GM21825 (cell line): Measurements from ENCODE around the gene SULT1C2.

Source experiments
- ATAC-seq: cut with Tn5 transposase; IDR thresholded peaks from one replicate; pipeline ENCODE4 v1.9.1; 2021; ENCODE audit warnings: mild to moderate bottlenecking, moderate library complexity; ENCODE audit not compliant: unreplicated experiment

Gene SULT1C2

DNA sequence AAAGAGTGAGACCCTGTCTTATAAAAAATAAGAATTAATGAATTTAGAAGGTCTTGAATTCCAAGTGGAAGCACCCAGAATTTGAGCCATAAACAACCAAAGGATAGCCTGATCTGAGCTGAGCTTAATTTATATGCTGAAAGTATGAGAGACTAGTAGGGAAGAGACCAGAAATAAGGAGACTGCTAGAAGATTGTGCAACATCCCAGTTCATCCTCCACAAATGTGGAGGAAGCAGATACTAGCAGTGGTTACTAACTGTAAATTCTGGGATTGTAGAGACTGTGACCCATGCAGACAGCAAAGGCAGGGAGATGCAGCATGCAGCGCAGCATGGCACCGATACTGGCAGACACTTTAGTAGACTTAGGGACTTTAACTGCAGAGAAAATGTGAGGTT is 1.5 kb upstream of the SULT1C2 start:
- no peak for ATAC-seq

- no peak for ATAC-seq
Measured at GRCh38 chr2:108293850-108294249, 5.2 kb downstream of the SULT1C2 start.

GRCh38 chr2:108297436-108298141 is 8.9 kb downstream of the SULT1C2 start:
- no peak for ATAC-seq

- ATAC-seq: no peak
Measured at GRCh38 chr2:108301558-108301957, 12.9 kb downstream of the SULT1C2 start.

DNA sequence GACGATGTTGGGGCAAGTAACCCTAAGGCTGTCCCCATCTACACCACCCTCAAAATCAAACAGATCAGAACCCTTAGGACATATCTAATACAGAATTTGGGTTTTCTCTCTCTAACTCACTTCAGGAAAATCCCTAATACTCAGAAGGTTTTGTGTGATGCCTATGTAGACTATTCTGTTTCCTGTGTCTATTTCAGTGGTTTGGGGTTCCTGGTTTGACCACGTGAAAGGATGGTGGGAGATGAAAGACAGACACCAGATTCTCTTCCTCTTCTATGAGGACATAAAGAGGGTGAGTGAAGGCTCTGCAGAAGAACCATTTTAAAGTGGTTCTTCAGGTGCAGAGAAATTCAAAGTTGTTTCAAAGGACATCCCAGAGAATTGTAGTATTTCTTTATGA is 16.3 kb downstream of the SULT1C2 start:
- no peak for ATAC-seq

DNA sequence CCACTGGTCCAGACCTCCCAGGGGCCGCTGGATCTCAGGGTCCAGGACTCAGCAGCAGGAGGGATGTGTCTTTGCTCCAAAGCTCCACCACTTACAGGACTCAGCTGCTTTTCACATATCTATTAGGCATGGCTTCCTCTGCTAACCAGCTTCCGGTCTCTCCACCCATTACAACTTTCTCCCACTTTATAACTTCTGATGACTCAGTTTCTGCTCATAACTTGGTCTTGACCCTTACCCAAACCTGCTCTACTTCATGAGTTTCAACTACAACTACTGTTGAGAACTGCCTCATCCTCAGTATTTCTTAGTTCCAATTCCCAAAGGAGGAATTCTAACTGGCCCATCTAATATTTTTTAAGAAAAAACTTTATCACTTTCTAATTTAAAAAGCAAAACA is 17.2 kb downstream of the SULT1C2 start:
- ATAC-seq: no peak

GRCh38 chr2:108309903-108310302 is 21.2 kb downstream of the SULT1C2 start:
- no peak for ATAC-seq

GRCh38 chr2:108314586-108315296 is 26.0 kb downstream of the SULT1C2 start:
- ATAC-seq: no peak

DNA sequence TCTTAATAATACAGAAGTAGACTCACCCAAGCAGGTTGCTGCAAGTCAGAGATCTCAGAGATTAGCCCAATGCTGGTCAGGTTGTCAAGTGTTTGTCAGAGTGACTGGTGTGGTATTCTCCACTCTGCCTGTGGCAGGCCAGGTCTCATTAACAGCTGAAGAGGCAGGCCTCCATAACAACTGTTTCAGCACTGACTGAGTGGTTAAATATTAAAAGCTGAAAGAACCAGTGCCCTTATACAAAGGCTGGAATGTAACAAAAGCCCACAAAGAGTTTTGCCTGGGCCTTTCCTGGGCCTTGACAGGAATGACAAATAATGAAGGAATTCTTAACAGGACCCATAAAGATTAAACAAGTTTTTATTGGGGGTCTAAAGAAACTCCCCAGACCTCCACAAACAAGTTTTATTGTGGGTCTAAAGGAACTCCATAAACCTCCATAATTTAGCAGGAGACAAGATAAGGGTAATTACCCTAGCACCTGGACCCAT is 26.8 kb downstream of the SULT1C2 start:
- ATAC-seq: no peak

DNA sequence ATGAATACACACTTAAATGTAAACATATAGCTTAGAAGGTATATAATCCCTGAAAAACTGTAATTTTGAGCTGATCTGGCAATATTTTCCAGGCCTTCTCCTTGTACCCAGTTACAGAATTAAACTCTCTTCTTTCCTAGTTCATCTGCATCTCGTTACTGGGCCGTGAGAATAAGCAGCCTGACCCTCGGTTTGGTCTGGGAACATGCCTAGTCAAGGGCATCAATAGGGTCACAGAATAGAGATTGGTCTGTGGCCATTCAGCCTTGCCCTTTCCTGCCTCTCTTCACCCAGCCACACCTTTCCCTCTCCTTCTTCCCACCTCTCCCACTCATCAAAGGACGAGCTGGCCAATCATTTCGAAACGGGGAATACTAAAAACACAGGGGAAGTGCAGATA is 27.3 kb downstream of the SULT1C2 start:
- ATAC-seq: no peak

DNA sequence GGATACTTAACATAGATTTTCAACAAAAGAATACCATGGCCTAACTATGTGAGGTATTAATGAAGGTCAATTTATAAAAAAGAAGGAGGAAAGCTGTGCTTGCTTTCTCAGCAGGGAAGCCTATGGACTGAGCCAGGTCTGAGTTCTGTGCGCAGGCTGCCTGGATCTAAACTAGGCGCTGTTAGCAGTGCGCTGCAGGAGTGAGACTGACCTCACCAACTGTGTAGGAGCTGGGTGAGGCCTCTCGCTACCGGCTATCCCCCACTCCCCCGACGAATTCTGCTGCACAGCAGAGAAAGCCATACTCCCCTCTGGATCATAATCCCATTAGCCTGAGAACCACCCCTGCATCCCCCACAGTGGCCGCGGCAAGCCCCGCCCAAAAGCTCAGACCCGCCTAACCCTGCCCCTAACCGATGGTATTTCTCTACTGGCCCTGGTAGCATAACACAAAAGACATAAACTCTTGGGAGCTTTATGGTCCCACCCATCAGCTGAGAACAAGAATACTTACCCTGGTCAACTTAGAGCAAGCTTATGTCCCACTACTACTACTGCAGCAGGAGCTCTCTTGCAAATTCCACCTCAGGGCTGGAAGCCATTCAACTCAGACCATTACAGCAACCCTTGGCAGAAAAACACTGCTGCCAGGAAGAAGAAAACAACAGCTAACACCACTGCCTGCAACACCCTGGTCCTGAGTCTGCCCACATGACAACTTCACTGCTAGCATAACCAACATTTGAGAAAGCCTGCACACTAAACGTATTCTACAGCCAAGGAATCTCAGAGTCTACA is 28.0 kb downstream of the SULT1C2 start:
- no peak for ATAC-seq

GRCh38 chr2:108320326-108320922 is 31.7 kb downstream of the SULT1C2 start:
- no peak for ATAC-seq

DNA sequence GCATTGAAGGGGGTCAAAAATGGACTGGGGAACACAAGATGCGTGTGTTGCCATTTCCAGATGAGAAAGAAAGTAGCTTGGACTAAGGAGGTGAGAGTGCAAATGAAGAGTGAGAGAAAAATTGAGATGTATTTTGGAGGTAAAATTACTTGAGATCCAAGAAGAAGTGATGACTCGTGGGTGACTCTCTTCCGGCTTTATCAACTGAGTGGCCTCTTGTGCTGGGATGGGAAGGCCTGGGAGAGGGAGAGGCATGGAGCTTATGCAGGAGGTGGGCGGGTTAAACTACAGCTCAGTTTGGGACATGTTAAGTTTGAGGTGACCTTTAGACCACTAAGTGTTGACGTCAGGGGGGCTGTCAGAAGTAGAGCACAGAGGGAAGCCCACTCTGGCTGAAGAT is 34.9 kb downstream of the SULT1C2 start:
- no peak for ATAC-seq

- ATAC-seq: no peak
Measured at GRCh38 chr2:108324531-108325255, 36.0 kb downstream of the SULT1C2 start.

DNA sequence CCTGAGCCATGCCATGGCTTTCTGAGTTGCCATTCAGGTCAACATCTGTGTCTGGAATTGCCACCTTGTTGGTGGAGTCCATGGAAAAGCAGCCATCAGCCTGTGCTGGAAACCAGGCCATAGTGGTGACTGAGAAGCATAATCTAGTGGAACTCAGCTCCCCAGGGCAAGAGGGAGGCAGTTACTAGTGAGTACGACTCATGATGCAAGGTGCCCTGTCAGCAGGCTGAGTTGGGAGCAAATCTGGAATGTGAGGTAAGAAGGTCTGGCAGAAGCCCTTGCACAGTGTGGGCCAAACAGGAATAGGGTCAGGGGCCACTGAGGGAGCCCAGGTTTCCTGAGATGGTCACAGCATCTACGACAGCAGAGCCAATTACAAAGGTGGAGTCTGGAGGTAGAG is 37.1 kb downstream of the SULT1C2 start:
- ATAC-seq: no peak

DNA sequence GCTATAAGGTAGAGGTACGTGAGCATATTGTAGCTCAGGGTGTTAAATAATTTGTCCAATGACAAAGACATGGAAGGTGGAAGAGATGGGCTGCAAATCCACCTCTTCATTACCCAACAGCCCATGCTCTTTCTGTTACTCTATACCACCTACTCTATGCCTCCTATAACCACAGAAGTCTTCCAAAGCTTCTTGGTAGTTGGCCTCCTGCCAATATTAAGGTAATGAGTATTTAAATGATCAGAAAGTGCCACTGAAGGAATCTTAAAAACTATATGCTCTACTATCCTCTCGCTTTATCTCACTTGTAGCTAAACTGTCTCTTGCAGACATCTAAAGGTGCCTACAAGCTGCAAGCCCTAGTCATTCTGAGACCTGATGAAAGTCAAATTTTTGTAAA is 41.1 kb downstream of the SULT1C2 start:
- no peak for ATAC-seq

DNA sequence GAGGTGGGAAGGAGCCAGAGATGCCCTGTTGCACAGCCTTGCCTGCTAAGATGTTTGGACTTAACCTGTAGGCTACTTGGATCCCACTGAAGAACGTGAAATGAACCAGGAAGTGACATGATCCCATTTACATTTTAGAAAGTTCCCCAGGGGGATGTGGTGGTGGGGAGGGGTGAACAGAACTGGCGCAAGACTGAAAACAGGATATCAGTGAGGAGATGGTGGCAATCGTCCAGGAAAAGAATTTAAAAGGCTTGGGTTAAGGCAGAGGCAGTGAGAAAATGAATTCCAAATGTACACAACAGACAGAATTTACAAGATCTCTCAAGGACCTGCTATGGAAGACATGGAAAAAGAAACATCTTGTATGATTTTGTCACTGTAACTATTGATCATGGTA is 42.3 kb downstream of the SULT1C2 start:
- ATAC-seq: no peak

DNA sequence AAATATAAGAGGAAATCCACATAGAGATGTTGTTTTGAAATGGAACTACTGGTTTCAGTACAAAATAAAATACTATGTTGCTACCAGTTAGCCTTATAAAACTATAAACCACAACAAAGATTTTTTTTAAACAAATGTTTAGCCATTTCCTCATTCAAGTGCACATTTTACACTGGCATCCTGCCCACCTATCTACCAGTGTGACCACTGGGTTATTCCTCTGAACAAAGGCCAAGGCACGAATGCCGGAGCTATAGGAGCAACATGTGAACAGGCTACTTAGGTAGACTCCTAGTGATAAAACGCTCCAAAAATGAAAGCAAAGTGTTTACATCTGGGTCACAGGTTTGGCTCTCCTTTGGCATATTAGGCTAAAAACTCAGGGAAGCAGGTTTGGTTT is 57.3 kb downstream of the SULT1C2 start:
- no peak for ATAC-seq

- no peak for ATAC-seq
Measured at GRCh38 chr2:108346827-108347226, 58.1 kb downstream of the SULT1C2 start.

DNA sequence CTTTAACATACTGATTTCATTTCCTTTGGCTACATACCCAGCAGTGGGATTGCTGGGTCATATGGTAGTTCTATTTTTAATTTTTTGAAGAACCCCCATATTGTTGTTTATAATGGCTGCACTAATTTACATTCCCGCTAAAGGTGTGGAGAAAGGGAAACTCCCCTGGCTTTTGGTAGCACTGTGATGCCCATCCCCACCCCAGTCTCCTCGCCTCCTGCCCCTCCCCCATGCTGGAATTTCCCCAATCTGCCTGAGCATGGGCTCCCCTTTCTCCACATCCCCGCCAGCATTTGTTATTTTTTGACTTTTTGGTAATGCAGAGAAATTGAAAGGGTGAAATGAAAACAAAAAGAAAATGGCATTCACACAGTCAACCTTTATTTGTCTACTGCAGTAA is 59.1 kb downstream of the SULT1C2 start:
- ATAC-seq: no peak
